HG02981 (cell line): ENCODE data around the gene NOA1.

Source experiments
- ATAC-seq: cut with Tn5 transposase; IDR thresholded peaks from one replicate; pipeline ENCODE4 v1.9.1; 2021; ENCODE audit warnings: mild to moderate bottlenecking, moderate library complexity; ENCODE audit not compliant: unreplicated experiment

Gene NOA1

GRCh38 chr4:56977321-56978012, at the start of gene NOA1:
NOA1 (minus strand) TSS chr4:56977606; CDS start chr4:56977585, 21 bp downstream.
- ATAC-seq: peak; percentile 79

- no peak for ATAC-seq
Measured at GRCh38 chr4:57023104-57023503, 45.7 kb upstream of the NOA1 start.

GRCh38 chr4:57020467-57021101, 43.2 kb upstream of the NOA1 start:
- ATAC-seq: no peak

GRCh38 chr4:57018980-57019379, 41.6 kb upstream of the NOA1 start:
- ATAC-seq: no peak

- no peak for ATAC-seq
Measured at GRCh38 chr4:57013543-57014120, 36.2 kb upstream of the NOA1 start.

GRCh38 chr4:56999751-57000150, 22.3 kb upstream of the NOA1 start:
- no peak for ATAC-seq

GRCh38 chr4:56995525-56995924, 18.1 kb upstream of the NOA1 start:
- ATAC-seq: no peak

GRCh38 chr4:56990109-56990905, 12.9 kb upstream of the NOA1 start:
- no peak for ATAC-seq

- no peak for ATAC-seq
Measured at GRCh38 chr4:56986952-56987351, 9.5 kb upstream of the NOA1 start.

- ATAC-seq: no peak
Measured at GRCh38 chr4:56986192-56986591, 8.8 kb upstream of the NOA1 start.

- no peak for ATAC-seq
Measured at GRCh38 chr4:56981795-56982201, 4.4 kb upstream of the NOA1 start.

GRCh38 chr4:56979421-56980072, 2.1 kb upstream of the NOA1 start:
- ATAC-seq: no peak

GRCh38 chr4:56978750-56979303, 1.4 kb upstream of the NOA1 start, which contains the start of gene POLR2B:
POLR2B (plus strand) TSS chr4:56978896; CDS start chr4:56978986, 90 bp downstream.
- peak; percentile 43 for ATAC-seq

GRCh38 chr4:56976837-56977320, 527 bp downstream of the NOA1 start:
- peak; percentile 22 for ATAC-seq

- ATAC-seq: no peak
Measured at GRCh38 chr4:56976283-56976836, 1.0 kb downstream of the NOA1 start.

GRCh38 chr4:56973336-56973735, 4.1 kb downstream of the NOA1 start:
- ATAC-seq: no peak

- ATAC-seq: no peak
Measured at GRCh38 chr4:56972809-56973208, 4.6 kb downstream of the NOA1 start.

GRCh38 chr4:56972389-56972788, 5.0 kb downstream of the NOA1 start:
- ATAC-seq: no peak

- no peak for ATAC-seq
Measured at GRCh38 chr4:56971383-56971782, 6.0 kb downstream of the NOA1 start.

GRCh38 chr4:56961107-56961500, 16.3 kb downstream of the NOA1 start:
- ATAC-seq: no peak
